HCT116 (cell line): ENCODE results near the gene NFIL3. TPM values are rescaled to one million over a fixed set of nuclear protein-coding genes. Genes with fewer than 3 reads are reported as not detected.

Experiments
- ATAC-seq: fragments of 200-7000 bp; cut with Tn5 transposase; 2 replicates; pipeline ENCODE4 v1.9.1; 2020; ENCODE audit warnings: mild to moderate bottlenecking, moderate library complexity
- BruUV-seq: library from RNA; stranded (reverse); fragments of 400-500 nt; replicated peaks from 2 replicates; lab custom pipeline; 2021; lab: Mats Ljungman, UMichigan
- CTCF ChIA-PET: fragments of 300-600 bp; sonication (Branson Sonifier 250); formaldehyde crosslinking; loops from one replicate; lab custom pipeline; 2021; ENCODE audit warnings: antibody characterized with exemption; lab: Charles Lee
- POLR2A ChIA-PET: fragments of 300-600, 350-600 bp; sonication (Branson Sonifier 250); formaldehyde crosslinking; loops from one replicate; lab custom pipeline; 2021; ENCODE audit warnings: antibody characterized with exemption; lab: Charles Lee
- RAD21 ChIA-PET, 2 experiments: fragments of 300-600 bp; sonication (Branson Sonifier 250); formaldehyde crosslinking; loops; one replicate each; lab custom pipeline; 2023; ENCODE audit warnings: low total read pairs in 2 of 2; ENCODE audit not compliant: uncharacterized antibody in 2 of 2, unreplicated experiment in 2 of 2, low non-redundant PET in 1 of 2; lab: Charles Lee
- DNase-seq: peaks from one replicate; pipeline ENCODE4 v3.0.0-alpha.2; 2010; ENCODE audit warnings: low read depth, low spot score
- H2AFZ ChIP-seq: fragments of 200-600 bp; shearing (Covaris generic), sonication (generic); 2 replicates; pipeline ENCODE4 v1.6.1; 2017; ENCODE audit warnings: low read depth, mixed run types, mixed read lengths, antibody characterized with exemption, low read length; ENCODE audit not compliant: poor library complexity, severe bottlenecking
- H3K27ac ChIP-seq: 2 replicates; pipeline ENCODE4 v1.5.1; 2012; ENCODE audit warnings: low read depth, low read length
- H3K27me3 ChIP-seq: fragments of 200-600 bp; sonication (generic); 2 replicates; pipeline ENCODE4 v1.6.1; 2016; ENCODE audit warnings: mixed run types, low read length, mixed read lengths; ENCODE audit not compliant: insufficient read depth
- H3K36me3 ChIP-seq, 2 experiments: fragments of 200-500 bp in 1 of 2; fragments of 200-600 bp in 1 of 2; sonication (Bioruptor generic) in 1 of 2; sonication (generic) in 1 of 2; 2 replicates each; pipeline versions ENCODE4 v1.5.1 to v1.6.1; 2014 to 2016; ENCODE audit warnings: low read length in 2 of 2, inconsistent platforms in 1 of 2, mixed read lengths in 1 of 2, mixed run types in 1 of 2; ENCODE audit not compliant: insufficient read depth in 2 of 2, control insufficient read depth in 1 of 2
- H3K4me1 ChIP-seq, 2 experiments: fragments of 200-600 bp in 1 of 2; sonication (generic) in 1 of 2; 2 replicates each; pipeline versions ENCODE4 v1.5.1 to v1.6.1; 2012 to 2017; ENCODE audit warnings: low read length in 2 of 2, inconsistent platforms in 1 of 2, mild to moderate bottlenecking in 1 of 2, mixed read lengths in 1 of 2, mixed run types in 1 of 2, moderate library complexity in 1 of 2; ENCODE audit not compliant: insufficient read depth in 2 of 2, control insufficient read depth in 1 of 2
- H3K4me2 ChIP-seq: fragments of 200-600 bp; sonication (generic); 2 replicates; pipeline ENCODE4 v1.6.1; 2017; ENCODE audit warnings: mixed run types, low read length, mixed read lengths
- H3K4me3 ChIP-seq, 2 experiments: fragments of 200-600 bp in 1 of 2; sonication (generic) in 1 of 2; replicated peaks in 1 of 2; 2 replicates each; pipeline ENCODE4 v1.5.1; 2011 to 2016; ENCODE audit warnings: low read length in 2 of 2, control low read depth in 1 of 2, low read depth in 1 of 2, mild to moderate bottlenecking in 1 of 2, mixed read lengths in 1 of 2, mixed run types in 1 of 2
- H3K79me2 ChIP-seq: fragments of 200-600 bp; sonication (generic); 2 replicates; pipeline ENCODE4 v1.6.1; 2017; ENCODE audit warnings: mild to moderate bottlenecking, mixed run types, low read length, moderate library complexity, mixed read lengths; ENCODE audit not compliant: insufficient read depth
- H3K9ac ChIP-seq: fragments of 200-600 bp; sonication (generic); 2 replicates; pipeline ENCODE4 v1.6.1; 2016; ENCODE audit warnings: low read length, mixed read lengths
- H3K9me2 ChIP-seq: fragments of 200-600 bp; sonication (generic), shearing (Covaris generic); 2 replicates; pipeline ENCODE4 v1.6.1; 2017; ENCODE audit warnings: mixed run types, mild to moderate bottlenecking, moderate library complexity; ENCODE audit not compliant: insufficient read depth
- H3K9me3 ChIP-seq, 2 experiments: fragments of 200-500 bp in 1 of 2; fragments of 200-600 bp in 1 of 2; sonication (Bioruptor generic) in 1 of 2; sonication (generic) in 1 of 2; 2 replicates each; pipeline ENCODE4 v1.6.1; 2014 to 2017; ENCODE audit warnings: low read length in 2 of 2, mixed read lengths in 2 of 2, inconsistent platforms in 1 of 2, low read depth in 1 of 2, mild to moderate bottlenecking in 1 of 2, mixed run types in 1 of 2, moderate library complexity in 1 of 2; ENCODE audit not compliant: control insufficient read depth in 1 of 2, insufficient read depth in 1 of 2
- H4K20me1 ChIP-seq: fragments of 200-600 bp; sonication (generic), shearing (Covaris generic); 2 replicates; pipeline ENCODE4 v1.6.1; 2017; ENCODE audit warnings: mixed run types, mild to moderate bottlenecking, moderate library complexity; ENCODE audit not compliant: insufficient read depth
- CBX3 ChIP-seq: IDR thresholded peaks from 2 replicates; pipeline ENCODE4 v1.6.1; 2012; ENCODE audit warnings: low read depth
- EZH2 ChIP-seq: fragments of 200-600 bp; sonication (generic); IDR thresholded peaks from 2 replicates; pipeline ENCODE4 v1.6.1; 2017; ENCODE audit warnings: antibody characterized with exemption, mixed run types
- EZH2phosphoT487 ChIP-seq: fragments of 200-600 bp; IDR thresholded peaks from 2 replicates; pipeline ENCODE4 v1.6.1; 2018; ENCODE audit warnings: antibody characterized with exemption, borderline replicate concordance
- RAD21 ChIP-seq: IDR thresholded peaks from 2 replicates; pipeline ENCODE4 v1.6.1; 2012; ENCODE audit warnings: low read depth, mild to moderate bottlenecking
- YY1 ChIP-seq: IDR thresholded peaks from 2 replicates; pipeline ENCODE4 v1.6.1; 2011; ENCODE audit warnings: low read length, low read depth, moderate library complexity, mild to moderate bottlenecking; ENCODE audit not compliant: insufficient replicate concordance; ENCODE audit errors: extremely low read depth
- intact Hi-C: fragments of 100-400 bp; cut with micrococcal nuclease; formaldehyde crosslinking; loops from 2 replicates; pipeline ENCODE4 v1.10.0; 2022
- total RNA-seq: library from RNA; stranded (reverse); gene quantifications from one replicate; pipeline ENCODE4 v1.2.1, GENCODE V29; 2021; ENCODE audit not compliant: unreplicated experiment
- TF ChIP-seq, protein P1 (sequence below): IDR thresholded peaks from 2 replicates; pipeline ENCODE4 v1.6.1; 2012; ENCODE audit warnings: low read depth

The NFIL3 gene
- total RNA-seq, 1 experiment from 2014 or later, result 38.0 TPM

DNA sequence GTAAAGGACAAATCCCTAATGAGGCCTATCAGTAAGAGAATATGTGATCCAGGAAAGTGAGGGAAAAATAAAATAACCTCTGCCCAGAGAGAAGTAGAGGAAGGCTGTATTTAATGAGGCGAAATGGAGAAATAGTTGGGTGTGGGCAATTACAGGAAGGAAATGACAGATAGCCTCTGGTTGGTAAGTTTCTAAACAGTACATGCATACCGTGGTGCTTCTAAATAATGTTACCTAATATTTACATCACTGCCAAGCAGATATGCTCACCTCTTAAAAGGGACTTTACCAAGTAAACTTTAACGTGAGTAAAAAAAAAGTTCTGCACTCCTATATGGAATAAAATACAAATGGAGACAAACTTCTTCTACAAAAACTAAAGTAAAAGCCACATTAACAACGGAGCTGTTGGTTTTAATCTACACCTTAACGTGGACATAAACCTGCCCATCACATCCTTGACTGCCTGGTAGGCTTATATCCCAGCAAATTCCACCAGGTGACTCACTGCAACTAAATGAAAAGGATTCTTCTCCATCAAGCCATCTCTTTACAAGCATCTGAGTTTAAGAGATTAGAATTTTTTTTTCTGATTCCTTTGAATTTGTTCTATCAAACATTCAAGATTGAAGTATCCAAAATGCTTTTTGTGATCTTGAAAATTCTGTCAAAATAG is 12.4 kb downstream of the NFIL3 start:
- ATAC-seq, result peak; percentile 63
- H2AFZ ChIP-seq, result no peak overlapping the region
- no peak overlapping the region for H3K4me3 ChIP-seq
- POLR2A ChIA-PET, result no interaction called here
- no peak overlapping the region for H3K9ac ChIP-seq
- RAD21 ChIA-PET, result no interaction called here
- H4K20me1 ChIP-seq, result no peaks in the 10 kb centered on the region
- no peaks in the 10 kb centered on the region for H3K9me2 ChIP-seq
- H3K27me3 ChIP-seq, result no peaks in the 10 kb centered on the region
- CTCF ChIA-PET, result interaction anchor here (1.2 kb wide), 1 partner anchor 497 kb away, joined by 3 read pairs; no protein-coding TSS in a partner anchor
- H3K4me1 ChIP-seq, result peaks cover 0 to 6% of the 10 kb centered on the region in 2 experiments; a peak in 3 of 4 replicates
- no TSS peak for BruUV-seq
- intact Hi-C loops, result no loop called here
- TF ChIP-seq, protein P1, sequence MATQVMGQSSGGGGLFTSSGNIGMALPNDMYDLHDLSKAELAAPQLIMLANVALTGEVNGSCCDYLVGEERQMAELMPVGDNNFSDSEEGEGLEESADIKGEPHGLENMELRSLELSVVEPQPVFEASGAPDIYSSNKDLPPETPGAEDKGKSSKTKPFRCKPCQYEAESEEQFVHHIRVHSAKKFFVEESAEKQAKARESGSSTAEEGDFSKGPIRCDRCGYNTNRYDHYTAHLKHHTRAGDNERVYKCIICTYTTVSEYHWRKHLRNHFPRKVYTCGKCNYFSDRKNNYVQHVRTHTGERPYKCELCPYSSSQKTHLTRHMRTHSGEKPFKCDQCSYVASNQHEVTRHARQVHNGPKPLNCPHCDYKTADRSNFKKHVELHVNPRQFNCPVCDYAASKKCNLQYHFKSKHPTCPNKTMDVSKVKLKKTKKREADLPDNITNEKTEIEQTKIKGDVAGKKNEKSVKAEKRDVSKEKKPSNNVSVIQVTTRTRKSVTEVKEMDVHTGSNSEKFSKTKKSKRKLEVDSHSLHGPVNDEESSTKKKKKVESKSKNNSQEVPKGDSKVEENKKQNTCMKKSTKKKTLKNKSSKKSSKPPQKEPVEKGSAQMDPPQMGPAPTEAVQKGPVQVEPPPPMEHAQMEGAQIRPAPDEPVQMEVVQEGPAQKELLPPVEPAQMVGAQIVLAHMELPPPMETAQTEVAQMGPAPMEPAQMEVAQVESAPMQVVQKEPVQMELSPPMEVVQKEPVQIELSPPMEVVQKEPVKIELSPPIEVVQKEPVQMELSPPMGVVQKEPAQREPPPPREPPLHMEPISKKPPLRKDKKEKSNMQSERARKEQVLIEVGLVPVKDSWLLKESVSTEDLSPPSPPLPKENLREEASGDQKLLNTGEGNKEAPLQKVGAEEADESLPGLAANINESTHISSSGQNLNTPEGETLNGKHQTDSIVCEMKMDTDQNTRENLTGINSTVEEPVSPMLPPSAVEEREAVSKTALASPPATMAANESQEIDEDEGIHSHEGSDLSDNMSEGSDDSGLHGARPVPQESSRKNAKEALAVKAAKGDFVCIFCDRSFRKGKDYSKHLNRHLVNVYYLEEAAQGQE, result no peak
- no peak for TF ChIP-seq YY1
- TF ChIP-seq EZH2, result no peak
- TF ChIP-seq RAD21, result no peak
- no peak for TF ChIP-seq EZH2phosphoT487
- TF ChIP-seq CBX3, result no peak
- DNase-seq, result no peak
- peaks cover 56% of the 10 kb centered on the region for H3K79me2 ChIP-seq
- no peak overlapping the region for H3K4me2 ChIP-seq
- no peak overlapping the region for H3K27ac ChIP-seq
- H3K9me3 ChIP-seq, result no peaks in the 10 kb centered on the region
- peaks cover 10 to 19% of the 10 kb centered on the region in 2 experiments; a peak in 3 of 4 replicates for H3K36me3 ChIP-seq
